Dermis blood vessel endothelial cell (primary cell): Measurements from ENCODE around the gene UHRF1. TPM values are rescaled to one million over a fixed set of nuclear protein-coding genes. Genes with fewer than 3 reads are reported as not detected.
"Not testable (repeated sequence)": the region's sequence is repeated elsewhere in the genome, so short reads cannot be mapped to it uniquely, and the experiment has no call there.

Experiments used
- DNase-seq: peaks from one replicate; pipeline ENCODE4 v3.0.0; 2010
- total RNA-seq: library from RNA; depleted of rRNA; stranded (reverse); fragments of >200 nt; gene quantifications from 2 replicates; pipeline ENCODE4 v1.2.3, GENCODE V29; 2014

Gene UHRF1
- 22.0 and 55.7 TPM in 2 replicates for total RNA-seq

DNA sequence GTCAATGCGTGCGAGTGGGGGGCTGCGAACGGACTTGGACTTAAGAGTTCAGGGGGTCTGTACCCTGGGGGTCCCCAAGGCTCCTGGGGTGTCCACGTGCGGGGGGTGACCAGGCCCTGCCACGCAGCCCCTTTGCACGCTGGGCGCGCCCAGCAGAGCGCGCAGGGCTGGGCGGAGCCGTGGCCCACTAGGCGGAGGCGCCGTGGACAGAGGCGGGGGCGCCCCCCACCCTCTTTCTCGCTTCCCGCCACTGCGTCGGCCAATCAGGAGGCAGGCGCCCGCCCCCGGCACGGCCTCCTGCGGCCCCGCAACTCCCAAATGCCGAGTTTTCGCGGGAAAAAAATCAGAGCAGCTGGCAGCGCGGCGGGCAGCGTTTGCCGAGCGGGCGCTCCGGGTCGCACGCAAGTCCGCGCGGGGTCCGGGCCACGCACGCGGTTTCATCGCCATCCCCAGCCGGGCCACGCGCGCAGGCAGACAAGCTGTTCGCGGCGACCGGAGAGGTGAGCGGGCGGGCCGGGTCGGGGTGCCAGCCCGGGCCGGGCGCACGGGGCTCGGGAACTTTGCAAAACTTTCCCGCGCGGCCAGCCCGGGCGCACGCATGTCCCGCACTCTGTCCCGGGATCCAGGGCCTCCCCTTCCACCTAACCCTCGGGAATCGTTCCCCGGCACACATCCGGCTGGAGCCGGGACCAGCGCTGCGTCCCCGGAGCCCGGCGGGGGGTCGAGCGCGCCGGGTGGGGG, at the start of gene UHRF1:
UHRF1 (plus strand) TSS at position 346 of the 741 bp plus-strand sequence. CDS start 1,385 bp downstream, outside the sequence.
- DNase-seq: peak; percentile 37

DNA sequence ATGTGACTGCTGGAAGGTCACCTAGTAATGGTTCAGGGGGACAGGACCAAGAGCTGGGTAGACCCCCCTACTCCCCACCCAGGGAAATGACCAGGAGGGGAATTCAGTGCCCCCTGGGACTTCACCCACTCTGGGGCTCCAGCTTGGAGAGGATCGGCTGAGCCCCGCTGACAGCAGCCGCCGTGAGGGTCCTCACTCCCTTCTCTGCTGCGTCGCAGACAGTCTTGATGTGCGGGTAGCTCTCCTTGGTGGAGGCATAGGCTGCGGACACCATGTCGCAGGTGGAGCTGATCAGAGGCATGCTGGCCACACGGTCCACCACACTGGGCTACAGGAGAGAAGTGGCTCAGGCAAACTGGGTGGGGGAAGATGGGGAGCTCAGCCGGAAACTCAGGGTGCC, 49.6 kb upstream of the UHRF1 start:
- DNase-seq: no peak

DNA sequence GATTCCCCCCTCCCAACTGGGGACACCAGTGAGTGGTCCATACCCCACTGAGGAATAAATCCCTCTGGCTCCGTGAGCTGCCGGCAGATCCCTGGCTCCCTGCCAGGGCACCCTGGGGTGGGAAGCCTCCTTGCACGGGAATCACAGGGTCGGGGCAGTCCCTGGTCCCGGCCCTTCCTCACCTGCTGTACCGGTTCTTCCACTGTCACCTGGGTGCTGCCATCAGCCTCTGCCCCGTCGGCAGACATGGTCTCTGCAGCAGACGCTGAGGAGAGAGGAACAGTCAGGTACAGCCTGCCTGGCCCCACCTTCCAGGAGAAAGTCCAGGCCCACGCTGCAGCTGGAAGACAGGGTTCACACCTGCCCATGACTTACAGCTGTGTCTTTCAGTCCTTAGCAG, 48.2 kb upstream of the UHRF1 start:
- DNase-seq: no peak

DNA sequence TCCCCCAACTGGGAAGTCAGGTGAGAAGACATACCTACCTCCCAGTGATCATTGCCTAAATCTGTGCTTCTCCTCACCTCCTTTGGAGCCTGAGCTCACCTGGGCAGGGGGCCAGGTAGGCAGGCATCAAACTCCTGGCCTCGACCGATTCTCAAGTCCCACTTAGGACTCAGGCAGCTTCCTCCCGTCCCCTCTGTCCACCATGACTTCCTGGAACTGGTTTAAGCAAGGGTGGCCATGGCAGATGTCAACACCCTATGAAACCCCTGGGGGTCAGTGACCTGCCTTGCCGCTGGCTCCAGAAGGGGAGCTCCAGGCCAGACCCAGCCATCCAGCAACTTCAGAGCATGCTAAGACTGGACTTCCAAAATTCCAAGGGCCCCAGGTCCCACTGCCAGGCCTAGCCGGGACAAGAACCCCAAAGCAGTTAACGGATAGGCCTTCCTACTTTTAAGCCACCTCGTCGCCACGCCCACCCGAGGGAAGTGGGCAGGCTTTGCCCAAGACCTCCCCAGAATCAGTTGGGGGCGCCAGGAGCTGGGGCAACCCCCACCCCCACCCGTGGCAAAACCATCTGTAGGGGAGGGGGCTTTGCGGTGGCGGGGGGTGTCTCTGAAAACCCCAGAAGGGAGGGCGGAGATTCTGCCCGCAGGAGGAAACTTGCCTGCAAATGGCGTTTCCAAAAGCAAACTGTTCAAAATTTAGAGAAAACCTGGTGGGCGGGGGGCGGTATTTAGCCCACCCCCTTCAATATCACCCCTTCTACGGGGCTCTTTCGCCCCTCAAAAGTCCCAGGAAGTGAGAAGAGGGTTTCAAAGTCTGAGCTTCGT, 42.5 kb upstream of the UHRF1 start:
- DNase-seq: peak; percentile 58

DNA sequence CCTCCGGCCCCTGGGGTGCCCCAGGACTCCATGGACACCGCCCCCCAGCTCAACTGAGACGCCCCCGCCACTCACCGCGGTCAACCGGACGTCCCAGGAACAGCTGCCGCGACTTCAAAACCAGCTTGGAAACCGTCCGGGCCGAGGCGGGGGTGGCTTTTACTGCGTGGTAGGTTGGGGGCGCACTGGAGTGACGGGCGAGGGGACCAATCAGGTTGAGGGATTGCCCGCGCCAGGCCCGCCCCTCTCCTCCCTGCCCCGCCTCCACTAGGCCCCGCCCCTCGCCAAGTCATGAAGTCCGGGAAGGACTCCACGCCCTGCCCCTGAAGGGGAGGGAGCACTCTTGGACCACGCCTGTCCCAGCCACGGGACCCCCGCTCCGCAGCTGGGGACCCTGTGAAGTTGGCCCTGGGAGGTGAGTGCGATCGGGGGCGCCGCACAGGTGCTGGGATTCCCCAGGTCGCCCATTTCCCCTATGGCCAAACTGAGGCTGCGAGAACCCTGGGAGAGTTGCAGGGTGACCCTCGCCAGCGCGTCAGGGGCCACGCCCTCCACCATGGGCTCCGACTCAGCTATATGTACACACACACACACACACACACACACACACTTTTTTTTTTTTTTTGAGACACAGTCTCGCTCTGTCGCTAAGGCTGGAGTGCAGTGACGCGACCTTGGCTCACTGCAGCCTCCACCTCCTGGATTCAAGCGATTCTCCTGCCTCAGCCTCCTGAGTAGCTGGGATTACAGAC, 41.6 kb upstream of the UHRF1 start, which contains the start of gene PLIN3:
PLIN3 (minus strand) TSS at position 134 of the 752 bp plus-strand sequence. CDS start 6,273 bp downstream, outside the sequence.
- peak; percentile 97 for DNase-seq

DNA sequence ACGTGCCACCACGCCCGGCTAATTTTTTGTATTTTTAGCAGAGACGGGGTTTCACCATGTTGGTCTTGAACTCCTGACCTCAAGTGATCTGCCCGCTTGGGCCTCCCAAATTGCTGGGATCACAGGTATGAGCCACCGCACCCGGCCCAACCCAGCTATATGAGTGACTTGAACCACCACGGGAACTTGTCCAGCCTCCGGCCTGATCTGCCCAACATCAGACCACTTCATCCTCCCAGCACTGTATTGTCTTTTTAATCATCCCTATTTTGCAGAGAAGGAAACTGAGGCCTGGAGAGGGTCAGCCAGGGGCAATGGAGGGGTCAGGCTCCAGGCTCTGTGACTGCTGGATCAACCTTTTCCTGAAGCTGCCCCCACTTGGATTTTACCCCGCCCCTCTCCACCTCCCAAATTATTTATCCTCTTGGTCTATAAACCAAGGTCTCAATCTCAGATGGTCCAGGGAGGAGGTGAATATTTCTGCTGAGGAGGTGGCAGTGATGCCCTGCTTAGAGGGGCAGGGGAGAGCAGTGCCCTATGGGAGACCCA, 40.9 kb upstream of the UHRF1 start:
- no peak for DNase-seq

DNA sequence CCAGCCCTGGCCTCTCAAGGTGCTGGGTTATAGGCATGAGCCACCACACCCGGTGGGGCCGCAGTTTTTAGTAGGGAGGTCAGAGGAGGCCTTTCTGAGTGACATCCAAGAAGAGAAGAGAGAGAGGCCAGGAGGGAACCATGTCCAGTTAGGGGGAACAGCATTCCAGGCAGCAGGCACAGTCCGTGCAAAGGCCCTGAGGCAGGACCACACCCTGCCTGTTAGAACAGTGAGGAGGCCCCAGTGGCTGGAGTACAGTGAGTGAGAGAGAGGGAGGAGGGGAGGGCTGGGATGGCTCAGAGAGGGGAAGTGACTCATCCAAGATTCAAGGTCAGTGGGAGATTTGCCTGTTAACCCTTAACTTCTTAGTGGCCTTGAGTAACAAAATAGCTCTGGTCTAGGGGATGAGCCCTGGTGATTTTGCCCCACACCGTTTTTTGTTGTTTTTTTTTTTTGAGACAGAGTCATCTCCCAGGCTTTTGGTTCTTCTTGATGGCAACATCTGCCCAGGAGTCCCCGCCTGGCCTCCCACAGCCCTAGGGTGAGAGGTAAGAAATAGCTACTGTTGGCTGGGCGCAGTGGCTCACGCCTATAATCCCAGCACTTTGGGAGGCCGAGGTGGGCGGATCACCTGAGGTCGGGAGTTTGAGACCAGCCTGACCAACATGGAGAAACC, 39.1 kb upstream of the UHRF1 start:
- DNase-seq: peak; percentile 64

DNA sequence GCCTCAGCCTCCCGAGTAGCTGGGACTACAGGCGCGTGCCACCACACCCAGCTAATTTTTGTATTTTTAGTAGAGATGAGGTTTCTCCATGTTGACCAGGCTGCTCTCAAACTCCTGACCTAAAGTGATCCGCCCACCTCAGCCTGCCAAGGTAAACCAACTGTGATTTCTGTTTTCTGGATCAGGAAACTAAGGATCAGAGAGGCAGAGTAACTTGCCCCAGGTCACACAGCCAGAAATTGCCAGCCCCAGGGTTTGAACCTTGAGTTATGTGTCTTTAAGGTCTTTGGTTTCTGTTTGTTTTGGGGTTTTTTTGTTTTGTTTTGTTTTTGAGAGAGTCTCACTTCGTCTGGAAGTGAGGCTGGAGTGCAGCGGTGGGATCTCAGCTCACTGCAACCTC, 37.6 kb upstream of the UHRF1 start:
- DNase-seq: no peak

DNA sequence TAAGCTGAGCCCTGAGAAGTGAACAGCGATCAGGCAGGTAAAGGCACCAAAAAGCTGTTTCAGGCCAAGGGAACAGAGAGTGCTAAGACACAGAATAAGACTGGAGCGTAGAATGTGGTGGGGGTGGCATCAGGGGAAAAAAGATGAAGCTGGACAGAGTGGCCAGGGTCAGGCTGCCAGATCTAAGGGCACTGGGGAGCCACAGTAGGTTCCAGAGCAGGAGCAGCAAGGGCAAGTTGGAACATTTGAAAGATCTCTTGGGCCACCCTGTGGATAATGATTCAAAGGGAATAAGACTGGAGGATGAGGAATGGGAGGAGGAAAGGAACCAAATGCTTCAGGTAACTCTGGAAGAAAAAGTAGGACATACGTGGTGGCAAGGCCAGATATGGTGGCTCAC, 35.4 kb upstream of the UHRF1 start:
- DNase-seq: no peak

DNA sequence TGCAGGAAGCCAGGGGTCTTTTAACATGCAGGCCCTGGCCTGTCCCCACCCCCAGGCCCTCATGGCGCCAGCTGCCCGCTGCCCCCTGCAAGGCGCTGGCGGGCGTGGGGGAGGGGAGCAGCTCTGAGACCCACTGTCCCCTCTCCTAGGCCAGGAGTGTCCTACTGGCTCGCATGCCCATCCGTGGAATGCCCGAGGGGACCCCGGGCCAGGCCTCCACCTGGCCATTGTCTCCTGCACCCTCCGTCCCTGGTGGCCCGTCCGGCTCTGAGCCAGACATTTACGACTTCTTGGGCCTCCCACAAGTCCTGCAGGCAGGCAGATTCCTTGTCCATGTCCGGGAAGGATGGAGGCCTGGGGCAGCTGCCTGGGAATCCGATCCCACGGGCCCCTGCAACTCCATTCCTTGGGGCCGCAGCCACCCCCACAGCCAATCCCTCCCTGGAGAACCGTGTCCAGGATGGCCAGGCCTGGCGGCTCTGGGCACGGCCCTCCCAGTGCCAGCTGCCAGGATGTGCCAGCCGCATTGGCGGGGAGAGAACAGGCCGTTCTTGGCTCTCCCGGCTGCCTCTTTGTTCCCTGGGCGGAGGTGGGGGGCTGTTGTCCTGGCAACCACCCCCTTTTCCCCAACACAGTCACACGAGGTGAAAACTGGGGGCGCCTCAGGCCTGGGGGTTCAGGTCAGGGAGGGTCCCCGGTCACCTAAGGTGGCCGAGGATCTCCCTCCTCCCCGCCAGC, 31.4 kb upstream of the UHRF1 start:
- DNase-seq: no peak

DNA sequence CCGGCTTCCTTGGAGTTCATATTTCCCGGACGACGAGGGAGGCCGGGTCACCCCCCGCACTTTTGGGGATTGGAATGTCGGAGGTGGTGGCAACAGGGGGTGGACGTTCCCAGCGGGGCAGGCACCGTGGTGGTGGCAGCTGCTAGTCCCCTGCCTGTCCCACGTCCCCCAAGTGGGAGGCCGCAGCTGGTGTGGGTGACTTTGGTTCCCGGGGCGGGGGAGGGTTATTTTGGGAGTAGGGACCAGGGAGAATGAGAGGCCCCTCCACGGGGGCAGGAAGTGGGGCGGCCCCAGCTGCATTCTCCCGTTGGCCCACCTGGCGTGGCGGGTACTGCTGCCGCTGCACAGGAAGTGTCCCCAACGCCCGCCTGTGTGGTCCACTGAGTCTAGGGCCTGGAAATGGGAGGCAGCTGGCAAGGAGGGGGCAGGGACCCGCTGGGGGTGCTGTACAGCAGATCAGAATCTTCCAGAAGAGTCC, 30.8 kb upstream of the UHRF1 start:
- no peak for DNase-seq

DNA sequence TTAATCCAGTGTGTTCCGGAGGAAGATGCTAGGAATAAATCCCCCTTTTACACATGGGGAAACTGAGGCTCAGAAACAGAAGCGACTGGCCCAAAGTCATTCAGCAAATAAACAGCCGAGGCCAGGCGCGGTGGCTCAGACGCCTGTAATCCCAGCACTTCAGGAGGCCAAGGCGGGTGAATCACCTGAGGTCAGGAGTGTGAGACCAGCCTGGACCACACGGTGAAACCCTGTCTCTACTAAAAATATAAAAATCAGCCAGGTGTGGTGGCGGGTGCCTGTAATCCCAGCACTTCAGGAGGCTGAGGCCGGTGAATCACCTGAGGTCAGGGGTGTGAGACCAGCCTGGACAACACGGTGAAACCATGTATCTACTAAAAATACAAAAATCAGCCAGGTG, 30.3 kb upstream of the UHRF1 start:
- no peak for DNase-seq

DNA sequence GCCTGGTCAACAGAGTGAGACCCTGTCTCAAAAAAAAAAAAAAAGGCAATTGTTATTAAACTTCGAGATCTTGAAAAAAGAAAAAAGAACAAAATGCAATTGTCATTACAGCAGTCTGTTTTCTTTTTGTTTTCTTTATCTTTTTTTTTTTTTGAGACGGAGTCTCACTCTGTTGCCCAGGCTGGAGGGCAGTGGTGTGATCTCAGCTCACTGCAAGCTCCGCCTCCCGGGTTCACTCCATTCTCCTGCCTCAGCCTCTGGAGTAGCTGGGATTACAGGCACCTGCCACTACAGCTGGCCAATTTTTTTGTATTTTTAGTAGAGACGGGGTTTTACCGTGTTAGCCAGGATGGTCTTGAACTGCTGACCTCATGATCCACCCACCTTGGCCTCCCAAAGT, 26.4 kb upstream of the UHRF1 start:
- not testable (repeated sequence) for DNase-seq

DNA sequence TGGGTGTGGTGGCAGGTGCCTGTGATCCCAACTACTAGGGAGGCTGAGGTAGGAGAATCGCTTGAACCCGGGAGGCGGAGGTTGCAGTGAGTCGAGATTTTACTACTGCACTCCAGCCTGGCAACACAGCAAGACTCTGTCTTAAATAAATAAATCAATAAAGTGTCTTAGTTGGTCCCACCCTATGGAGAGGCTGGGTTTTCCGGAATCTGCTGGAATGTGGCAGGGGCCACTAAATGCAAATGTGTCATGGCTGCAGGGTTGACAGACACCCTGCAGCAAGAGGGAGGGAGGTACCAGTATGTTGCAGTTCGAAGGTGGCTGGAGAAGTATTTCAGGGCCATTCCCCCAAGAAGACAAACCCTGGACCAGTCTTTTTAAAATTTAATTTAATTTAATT, 24.3 kb upstream of the UHRF1 start:
- DNase-seq: not testable (repeated sequence)

DNA sequence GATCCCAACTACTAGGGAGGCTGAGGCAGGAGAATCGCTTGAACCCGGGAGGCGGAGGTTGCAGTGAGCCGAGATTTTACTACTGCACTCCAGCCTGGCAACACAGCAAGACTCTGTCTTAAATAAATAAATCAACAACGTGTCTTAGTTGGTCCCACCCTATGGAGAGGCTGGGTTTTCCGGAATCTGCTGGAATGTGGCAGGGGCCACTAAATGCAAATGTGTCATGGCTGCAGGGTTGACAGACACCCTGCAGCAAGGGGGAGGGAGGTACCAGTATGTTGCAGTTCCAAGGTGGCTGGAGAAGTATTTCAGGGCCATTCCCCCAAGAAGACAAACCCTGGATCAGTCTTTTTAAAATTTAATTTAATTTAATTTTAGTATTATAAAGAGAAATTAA, 21.5 kb upstream of the UHRF1 start:
- DNase-seq: not testable (repeated sequence)

DNA sequence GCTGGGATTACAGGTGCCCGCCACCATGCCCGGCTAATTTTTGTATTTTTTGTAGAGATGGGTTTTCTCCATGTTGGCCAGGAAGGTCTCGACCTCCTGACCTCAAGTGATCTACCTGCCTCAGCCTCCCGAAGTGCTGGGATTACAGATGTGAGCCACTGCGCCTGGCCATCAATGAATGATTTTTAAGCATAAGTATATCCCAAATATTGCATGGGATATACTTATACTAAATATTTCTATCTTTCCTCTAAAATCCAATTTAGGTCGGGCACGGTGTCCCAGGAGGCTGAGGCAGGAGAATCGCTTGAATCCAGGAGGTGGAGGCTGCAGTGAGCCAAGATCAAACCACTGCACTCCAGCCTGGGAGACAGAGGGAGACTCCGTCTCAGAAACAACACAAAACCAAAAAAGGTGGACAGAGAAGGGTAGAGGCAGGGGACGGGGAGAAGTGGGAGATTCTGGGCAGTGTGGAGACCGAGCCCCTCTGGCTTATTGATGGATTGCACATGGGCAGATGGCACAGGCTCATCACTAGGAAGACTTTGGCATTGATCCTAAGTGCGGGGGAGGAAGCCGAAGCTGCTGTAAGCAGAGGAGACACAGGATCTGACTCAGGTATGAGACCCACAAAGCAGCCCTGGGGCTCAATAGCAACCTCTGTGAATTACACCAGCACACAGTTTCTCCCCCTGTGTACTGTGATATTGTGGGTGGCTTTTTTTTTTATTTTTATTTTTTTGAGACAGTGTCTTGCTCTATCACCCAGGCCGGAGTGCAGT, 20.1 kb upstream of the UHRF1 start:
- DNase-seq: peak; percentile 27

DNA sequence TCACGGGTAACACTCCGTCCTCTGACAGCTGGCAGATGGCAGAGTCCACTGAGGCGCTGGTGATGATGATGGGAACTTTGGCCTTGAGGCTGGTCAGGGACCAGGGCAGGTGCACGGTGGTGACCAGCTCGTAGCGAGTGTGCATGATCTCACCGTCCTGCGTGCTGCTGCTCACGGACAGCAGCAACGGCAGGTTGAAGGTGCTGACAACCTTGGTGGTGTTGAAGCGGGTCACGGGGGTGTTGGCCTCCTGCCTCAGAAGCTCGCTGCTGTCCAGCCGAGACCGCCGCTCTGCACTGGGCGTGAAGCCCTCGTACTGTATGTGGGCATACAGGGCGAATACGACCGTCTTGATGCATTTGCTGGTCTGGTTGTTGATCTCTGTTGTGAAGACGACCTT, 18.2 kb upstream of the UHRF1 start:
- no peak for DNase-seq

DNA sequence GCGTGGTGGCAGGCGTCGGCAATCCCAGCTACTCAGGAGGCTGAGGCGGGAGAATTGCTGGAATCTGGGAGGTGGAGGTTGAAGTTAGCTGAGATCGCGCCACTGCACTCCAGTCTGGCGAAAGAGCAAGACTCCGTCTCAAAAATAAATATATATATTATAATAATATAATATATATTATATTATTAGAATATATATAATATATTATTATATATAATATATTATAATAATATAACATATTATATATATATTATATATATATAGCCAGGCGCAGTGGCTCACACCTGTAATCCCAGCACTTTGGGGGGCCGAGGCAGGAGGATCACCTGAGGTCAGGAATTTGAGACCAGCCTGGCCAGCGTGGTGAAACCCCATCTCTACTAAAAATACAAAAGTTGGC, 16.3 kb upstream of the UHRF1 start:
- DNase-seq: not testable (repeated sequence)

DNA sequence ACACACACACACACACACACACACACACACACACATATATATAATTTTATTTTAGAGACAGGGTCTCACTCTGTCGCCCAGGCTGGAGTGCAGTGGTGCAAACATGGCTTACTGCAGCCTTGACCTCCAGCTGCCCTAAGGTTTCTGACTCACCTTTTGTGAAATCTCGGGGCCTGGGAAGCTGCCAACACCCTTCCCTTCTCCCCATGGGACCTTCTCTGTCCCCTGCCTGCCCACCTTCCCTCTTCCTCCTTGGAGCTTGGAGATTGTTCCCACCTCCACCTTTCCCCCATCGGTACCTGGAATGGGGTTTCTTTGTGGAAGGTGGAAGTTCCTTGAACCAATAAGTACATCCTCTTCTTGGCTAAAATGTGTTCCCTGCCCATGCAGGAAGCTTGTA, 12.9 kb upstream of the UHRF1 start:
- peak; percentile 9 for DNase-seq

DNA sequence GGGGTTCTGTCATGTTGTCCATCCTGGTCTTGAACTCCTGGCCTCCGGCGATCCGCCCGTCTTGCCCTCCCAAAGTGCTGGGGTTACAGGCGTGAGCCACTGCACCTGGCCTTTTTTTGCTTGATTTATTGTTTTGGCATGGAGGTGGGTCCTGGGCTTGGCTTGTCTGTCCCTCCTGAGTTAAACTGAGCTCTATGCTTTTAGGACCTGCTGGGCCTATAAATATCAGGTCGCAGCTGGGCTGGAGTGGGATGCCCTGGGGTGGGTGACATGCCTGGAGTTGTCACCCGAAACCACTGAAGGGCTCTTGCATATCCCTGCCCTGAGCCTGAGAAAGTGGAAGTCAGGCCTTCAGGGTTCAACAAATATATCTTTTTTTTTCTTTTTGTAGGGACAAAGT, 12.2 kb upstream of the UHRF1 start:
- DNase-seq: no peak
